HG02970 (cell line): ENCODE measurements around the gene ASB1.

Experiments
- ATAC-seq: cut with Tn5 transposase; IDR thresholded peaks from one replicate; pipeline ENCODE4 v1.9.1; 2021; ENCODE audit warnings: mild to moderate bottlenecking, moderate library complexity, moderate number of reproducible peaks; ENCODE audit not compliant: unreplicated experiment, low FRiP score

The ASB1 gene

GRCh38 chr2:238488347-238488826, 61.7 kb downstream of the ASB1 start:
- ATAC-seq: no peak

GRCh38 chr2:238489431-238489830, 62.7 kb downstream of the ASB1 start:
- ATAC-seq: no peak

- no peak for ATAC-seq
Measured at GRCh38 chr2:238489896-238490295, 63.2 kb downstream of the ASB1 start.

- ATAC-seq: no peak
Measured at GRCh38 chr2:238492840-238493239, 66.1 kb downstream of the ASB1 start.

- no peak for ATAC-seq
Measured at GRCh38 chr2:238493411-238493810, 66.7 kb downstream of the ASB1 start.

GRCh38 chr2:238493880-238494572, 67.3 kb downstream of the ASB1 start:
- ATAC-seq: no peak

- ATAC-seq: no peak
Measured at GRCh38 chr2:238494573-238494961, 67.8 kb downstream of the ASB1 start.

GRCh38 chr2:238495422-238495821, 68.7 kb downstream of the ASB1 start:
- no peak for ATAC-seq

- ATAC-seq: no peak
Measured at GRCh38 chr2:238496756-238497609, 70.3 kb downstream of the ASB1 start.

GRCh38 chr2:238497610-238498005, 70.9 kb downstream of the ASB1 start:
- ATAC-seq: no peak

- ATAC-seq: no peak
Measured at GRCh38 chr2:238498188-238498587, 71.5 kb downstream of the ASB1 start.

- no peak for ATAC-seq
Measured at GRCh38 chr2:238498691-238499295, 72.1 kb downstream of the ASB1 start.

GRCh38 chr2:238499731-238500580, 73.2 kb downstream of the ASB1 start:
- no peak for ATAC-seq

- ATAC-seq: no peak
Measured at GRCh38 chr2:238501311-238501710, 74.6 kb downstream of the ASB1 start.
